ENCODE results near the gene PPFIA4.

The PPFIA4 gene

DNA sequence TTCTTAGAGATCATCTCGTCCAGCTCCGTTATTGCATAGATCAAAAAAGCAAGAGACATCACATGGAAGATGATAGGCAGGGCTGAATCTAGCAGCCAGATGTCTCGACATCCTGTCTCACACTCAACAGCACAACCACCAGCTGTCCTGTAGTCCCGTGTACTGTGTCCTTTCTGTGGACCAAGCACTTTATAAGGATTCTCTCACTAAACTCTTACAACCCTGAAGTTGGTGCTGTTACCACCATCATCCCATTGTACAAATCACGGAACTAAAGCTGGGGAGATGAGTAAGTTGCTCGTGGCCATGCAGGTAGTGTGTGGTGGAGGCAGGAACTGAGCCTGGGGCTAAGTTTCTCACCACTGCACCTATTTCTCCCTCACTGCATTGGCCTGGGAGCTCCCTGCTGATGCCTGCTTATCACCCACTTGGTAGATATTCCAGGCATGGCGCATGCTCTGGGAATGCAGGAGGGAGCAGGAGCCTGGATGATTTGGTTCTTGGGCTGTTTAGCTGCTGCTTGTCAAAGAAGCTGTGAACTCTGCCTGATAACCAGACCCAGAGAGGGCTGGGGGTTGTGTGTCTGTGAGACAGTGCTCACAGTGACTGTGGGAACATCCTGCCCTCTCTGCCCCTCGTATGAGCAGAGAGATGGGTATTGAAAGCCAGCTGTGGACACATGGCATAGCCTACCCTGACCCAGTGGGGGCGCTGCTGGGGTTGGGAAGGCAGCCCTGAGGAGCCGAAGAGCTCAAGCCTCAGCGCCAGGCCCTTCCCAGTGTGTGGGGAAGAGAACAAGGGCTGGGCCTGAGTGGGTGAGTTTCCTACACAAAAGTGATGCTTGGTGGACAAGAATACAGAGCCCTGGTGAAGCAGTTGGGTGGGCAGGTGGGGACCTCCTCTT, 13.6 kb downstream of the PPFIA4 start:
- DNase-seq (ENCODE audit: insufficient read length, low spot score) (no peak), FAIRE-seq (no peak)

DNA sequence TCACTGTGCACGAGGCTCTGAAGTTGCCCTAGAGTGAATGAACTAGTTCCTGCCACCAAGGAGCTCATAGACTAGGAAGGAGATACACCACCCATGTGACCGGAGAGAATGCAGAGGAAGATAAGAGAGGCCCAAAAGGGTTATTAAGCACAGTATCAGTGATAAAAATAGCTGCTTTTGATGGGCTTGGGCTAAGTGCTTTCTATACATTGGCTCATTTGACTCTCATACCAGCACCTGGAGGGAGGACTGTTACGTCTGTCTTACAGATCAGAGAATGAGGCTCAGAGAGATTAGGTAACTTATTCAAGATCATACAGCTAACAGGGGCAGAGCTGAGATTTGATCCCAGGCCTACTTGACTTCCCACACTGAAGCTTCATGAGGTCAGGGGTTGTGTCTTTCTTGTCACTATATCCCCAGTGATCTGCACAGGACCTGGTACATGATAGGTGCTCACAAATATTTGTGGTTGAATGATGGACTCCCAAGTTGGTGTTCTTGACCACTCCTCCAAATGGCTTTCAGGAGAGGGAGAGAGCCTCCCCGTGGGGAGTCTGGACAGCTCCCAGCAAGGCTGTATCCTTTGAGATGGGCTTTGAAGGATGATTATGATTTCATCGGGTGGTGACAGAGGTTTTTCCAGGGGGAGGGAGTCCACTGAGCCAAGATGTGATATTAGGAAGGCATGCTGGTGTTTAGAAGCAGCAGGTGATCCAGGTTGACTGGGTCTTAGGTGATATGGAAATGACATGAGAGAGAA, 14.4 kb downstream of the PPFIA4 start:
- FAIRE-seq (no peak), DNase-seq (ENCODE audit: insufficient read length, low spot score) (no peak)

DNA sequence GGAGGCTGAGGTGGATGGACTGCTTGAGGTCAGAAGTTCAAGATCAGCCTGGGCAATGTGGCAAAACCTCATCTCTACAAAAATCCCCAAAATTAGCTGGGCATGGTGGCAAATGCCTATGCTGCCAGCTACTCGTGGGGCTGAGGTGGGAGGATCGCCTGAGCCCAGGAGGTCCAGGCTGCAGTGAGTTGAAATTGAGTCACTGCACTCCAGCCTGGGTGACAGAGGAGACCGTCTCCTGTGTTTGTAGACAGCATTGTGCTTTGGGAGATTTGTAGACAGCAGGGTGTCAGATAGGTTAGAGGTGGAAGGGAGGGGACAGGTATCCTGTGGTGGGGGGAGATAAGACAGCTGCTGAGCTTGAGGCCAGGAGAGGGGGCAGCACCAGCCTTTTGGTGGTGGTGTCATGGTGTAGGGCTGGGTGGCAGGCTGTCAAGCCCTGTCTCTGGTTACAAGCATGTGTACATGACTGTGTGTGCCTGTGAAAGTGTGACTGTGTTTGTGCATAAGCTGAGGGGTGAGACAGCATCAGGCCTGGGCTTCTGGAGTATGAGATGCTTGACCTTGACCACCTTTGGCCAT, 15.2 kb downstream of the PPFIA4 start:
- FAIRE-seq (no peak), DNase-seq (ENCODE audit: insufficient read length, low spot score) (no peak)

DNA sequence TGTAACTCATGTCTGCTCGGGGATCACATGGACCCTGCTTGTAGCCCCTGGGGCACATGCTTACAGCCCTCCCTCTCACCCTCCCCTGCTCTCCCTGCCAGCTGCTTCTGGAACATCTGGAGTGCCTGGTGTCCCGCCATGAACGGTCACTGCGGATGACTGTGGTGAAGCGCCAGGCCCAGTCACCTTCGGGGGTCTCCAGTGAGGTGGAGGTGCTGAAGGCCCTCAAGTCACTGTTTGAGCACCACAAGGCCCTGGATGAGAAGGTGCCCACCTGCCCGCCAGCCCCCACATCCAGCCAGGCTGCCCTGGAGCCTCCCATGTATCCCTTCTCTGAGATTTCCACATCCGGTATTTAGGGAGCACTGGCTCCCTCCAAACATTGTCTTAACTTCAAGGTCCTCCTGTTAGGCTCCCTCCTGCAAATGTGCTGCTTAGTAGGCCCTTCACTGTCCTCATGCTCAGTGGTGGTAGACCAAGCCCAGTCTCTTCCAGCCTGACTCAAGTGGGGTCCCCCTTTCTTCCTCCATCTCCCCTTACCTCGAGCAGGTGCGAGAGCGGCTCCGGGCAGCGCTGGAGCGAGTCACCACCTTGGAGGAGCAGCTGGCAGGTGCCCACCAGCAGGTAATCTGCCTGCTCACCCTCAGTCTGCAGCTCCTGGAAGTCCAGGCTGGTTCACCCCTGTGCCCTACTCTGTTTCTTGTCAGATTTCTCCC, 17.7 kb downstream of the PPFIA4 start:
- DNase-seq (ENCODE audit: insufficient read length, low spot score) (no peak), FAIRE-seq (no peak)

DNA sequence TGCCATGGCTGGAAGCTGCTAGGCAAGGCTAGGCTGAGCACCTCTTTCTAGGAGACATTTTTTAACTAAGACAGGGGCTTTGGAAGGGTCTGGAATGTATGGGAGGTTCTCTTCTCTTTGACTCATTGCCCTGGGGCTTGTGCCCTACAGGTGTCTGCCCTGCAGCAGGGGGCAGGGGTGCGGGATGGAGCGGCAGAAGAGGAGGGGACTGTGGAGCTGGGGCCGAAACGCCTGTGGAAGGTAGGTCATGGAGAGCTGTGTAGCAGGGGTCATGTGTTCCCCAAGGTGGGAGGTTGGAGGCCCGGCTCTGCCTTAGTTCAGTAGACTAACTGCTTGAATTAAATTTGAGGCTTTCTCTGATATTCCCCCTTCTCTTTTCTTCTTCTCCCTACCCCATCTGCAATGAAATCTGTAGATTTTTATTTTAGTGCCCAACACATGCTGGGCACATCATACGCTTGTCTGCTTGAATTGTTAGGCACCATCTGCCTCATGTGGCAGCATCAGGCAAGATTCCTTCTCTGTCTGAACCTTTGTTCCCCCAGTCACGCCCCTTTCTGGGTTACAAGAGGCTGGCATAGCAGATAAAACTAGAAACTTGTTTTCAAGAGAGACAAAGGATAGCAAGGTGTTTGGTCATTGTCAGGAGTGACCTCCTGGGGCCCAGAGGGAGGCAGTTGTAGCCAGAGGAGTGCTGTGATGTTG, 18.4 kb downstream of the PPFIA4 start:
- FAIRE-seq = no peak
- DNase-seq (ENCODE audit: insufficient read length, low spot score) = no peak

DNA sequence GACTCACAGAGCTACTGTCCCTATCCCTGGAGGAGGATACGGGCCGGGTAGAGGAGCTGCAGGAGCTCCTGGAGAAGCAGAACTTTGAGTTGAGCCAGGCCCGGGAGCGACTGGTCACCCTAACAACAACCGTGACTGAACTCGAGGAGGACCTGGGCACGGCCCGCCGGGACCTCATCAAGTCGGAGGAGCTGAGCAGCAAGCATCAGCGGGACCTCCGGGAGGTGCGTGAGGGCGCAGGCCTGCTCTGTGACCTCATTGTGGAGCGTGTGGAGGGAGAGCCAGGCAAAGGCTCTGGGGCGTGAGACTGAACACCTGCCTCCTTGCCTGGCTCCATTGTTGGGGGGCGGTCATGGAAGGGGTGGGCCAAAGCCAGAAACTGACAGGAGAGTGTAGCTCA, 19.0 kb downstream of the PPFIA4 start:
- DNase-seq (ENCODE audit: insufficient read length, low spot score) = no peak
- no peak for FAIRE-seq

DNA sequence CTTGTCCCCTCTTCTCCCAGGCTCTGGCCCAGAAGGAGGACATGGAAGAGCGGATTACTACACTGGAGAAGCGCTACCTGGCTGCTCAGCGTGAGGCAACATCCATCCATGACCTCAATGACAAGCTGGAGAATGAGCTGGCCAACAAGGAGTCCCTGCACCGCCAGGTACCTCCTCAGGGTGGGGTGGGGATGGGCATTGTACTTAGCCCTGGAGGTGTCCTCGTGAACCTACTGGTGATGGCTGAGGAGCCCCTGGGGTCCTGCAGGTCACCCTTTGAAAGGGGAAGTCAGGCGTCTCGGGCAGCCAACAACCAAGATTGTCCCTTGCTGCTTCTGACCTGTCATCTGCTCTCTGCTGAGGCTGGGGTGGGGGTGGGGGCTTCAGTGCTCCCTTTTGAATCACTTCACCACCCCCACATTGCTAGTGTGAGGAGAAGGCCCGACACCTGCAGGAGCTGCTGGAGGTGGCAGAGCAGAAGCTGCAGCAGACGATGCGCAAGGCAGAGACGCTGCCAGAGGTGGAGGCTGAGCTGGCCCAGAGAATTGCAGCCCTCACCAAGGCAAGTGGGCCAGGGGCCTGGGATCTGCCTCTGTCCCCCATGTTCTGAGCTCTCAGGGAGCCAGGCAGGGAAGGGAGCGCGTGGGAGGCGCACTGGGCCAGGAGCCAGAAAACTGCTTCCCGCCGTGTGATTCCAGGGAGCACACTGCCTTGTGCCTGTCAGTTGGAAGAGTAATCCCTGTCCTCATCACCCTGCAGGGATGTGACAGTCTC, 19.7 kb downstream of the PPFIA4 start:
- FAIRE-seq (no peak), DNase-seq (ENCODE audit: insufficient read length, low spot score) (no peak)

DNA sequence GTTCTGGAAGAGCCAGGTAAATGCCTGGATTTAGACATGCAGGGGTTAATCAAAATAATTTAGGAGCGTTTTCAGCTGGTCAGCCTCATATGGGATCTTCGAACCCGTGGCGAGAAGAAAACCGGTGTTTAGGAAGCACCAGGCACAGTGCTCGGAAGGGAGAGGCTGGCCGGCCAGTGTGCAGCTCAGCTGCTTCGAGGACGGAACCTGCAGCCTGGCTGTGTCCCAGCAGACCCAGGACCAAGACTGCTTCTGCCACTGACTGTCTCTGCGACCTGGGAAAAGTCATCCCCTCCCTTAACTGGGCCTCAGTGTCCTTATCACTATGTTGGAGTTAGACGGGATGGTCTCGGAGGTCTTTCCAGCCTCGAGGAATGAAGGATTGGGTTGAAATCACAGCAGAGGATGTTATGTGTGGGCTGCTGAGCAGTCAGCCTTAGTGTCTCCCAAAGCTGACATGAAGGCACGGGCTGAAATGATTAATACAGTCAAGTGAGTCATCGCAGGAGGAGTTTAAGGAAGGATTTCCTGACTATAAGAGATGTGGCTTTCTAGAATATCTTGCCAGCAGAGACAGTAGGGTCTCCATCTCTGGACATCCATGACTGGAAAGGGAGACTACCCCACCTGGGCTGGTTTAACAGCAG, 20.8 kb downstream of the PPFIA4 start:
- DNase-seq (ENCODE audit: insufficient read length, low spot score) (no peak), FAIRE-seq (no peak)

DNA sequence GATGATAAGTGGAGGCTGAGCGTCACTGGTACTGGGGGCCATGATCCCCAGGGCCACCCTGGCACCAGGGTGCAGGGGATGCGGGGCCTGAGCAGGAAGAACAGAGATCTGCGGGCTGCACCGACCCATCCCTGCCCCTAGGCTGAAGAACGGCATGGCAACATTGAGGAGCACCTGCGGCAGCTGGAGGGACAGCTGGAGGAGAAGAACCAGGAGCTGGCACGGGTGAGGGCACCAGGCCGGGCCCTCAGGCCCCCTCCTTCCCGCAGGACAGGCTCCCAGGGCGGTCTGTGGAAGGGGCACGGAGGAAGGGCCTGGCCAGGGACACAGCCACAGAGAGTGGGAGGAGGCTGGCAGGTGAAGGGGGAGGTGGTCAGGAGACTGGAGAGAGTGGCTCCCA, 21.8 kb downstream of the PPFIA4 start:
- no peak for FAIRE-seq
- no peak for DNase-seq (ENCODE audit: insufficient read length, low spot score)

DNA sequence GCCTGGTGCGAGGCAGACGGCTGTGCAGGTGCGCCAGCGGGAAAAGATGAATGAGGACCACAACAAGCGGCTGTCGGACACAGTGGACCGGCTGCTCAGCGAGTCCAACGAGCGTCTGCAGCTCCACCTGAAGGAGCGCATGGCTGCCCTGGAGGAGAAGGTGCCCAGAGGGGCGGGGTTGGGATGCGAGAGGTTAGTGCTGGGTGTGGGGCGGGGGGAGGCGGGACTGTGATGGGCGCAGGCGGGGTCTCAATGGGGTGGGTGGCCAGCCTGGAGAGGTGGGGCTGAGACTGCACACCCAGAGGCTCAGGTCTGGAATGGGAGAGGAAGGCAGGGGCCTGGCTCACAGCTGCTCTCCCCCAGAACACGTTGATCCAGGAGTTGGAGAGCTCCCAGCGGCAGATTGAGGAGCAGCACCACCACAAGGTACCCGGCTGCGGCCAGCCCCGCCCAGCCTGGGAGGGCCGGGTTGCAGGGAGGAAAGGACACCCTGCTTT, 22.3 kb downstream of the PPFIA4 start:
- no peak for DNase-seq (ENCODE audit: insufficient read length, low spot score)
- no peak for FAIRE-seq

DNA sequence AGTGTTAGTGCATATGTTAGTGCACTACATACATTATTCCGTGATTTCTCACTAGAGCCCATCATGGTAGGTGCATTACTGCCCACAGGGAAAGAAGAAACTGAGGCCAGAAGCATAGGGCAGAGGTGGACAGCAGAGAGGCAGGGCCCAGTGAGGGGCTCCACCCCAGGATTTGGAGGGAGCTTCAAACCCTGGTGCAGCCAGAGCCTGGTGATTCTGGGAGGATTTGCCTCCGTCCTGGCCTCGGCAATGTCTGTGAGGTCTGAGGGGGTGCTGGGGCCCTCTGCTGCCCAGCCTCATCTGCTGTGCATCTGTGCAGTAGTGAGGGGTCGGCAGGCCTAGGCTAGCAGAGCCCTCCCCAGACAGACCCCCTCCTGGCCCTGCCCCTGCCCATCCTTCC, 22.8 kb downstream of the PPFIA4 start:
- FAIRE-seq = no peak
- DNase-seq (ENCODE audit: insufficient read length, low spot score) = no peak

DNA sequence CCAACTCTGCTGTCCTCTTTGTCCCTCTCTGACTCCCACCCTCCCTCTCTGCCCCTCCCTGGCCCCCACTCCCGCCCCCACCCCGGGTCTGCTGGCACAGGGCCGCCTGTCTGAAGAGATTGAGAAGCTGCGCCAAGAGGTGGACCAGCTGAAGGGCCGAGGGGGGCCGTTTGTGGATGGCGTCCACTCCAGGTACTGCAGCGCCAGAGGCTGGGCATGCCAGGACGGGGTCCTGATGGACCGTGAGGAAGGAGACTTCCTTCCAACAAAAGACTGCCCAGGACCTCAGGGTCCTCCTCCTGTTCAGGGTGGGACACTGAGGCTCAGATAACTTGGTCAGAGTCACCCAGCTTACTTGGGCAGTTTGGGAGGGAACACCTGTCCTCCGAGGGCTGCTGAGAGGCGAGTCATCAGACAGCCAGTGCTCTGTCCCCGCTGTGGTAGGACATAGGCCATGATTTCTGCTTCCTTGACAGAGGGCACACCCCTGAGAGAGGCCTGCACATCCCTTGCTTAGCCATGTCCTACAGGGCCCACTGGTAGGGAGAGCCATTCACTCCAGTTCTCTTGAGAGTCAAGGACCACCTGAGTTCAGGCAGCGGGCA, 23.4 kb downstream of the PPFIA4 start:
- no peak for DNase-seq (ENCODE audit: insufficient read length, low spot score)
- FAIRE-seq = no peak

DNA sequence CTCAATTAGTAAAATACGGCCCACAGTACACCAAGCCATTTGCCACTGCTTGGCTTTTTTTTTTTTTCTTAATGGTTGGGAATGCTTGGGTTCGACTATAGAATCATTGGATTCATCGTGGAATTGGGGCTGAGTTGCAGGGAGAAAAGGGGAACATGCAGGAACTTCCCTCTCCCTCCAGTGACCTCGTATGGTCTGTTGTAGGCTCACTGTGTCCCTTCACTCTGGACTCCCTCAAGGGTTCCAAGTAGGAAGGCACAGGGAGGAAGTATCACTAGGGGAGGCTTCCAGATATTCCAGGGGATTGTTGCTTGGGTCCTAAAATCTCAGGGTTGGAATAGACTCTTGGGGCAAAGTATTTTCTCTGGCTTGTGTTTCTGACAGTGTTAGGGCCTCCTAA, 24.5 kb downstream of the PPFIA4 start:
- FAIRE-seq = no peak
- no peak for DNase-seq (ENCODE audit: insufficient read length, low spot score)

DNA sequence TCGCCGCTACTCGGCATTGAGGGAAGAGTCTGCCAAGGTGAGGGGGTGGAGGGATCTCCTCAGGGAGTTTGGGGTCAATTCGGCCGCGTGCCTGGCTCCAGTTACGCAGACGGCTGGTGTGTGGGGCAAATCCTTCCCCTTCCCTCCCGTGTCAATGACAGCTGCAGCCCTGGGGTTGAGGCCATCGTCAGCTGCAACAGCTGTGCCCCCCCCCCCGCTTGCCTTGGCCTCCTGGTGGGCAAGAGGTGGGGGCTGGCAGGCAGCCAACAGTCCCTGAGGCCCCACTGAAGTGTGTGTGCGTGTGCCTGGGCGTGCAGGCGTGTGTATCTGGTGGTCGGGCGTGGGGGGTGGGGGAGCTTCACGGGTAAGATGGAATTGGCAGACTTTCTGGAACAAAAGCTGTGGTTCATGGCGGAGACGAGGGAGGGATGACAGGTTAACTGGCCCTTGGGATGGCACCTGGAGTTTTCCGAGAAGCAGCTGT, 25.6 kb downstream of the PPFIA4 start:
- DNase-seq (ENCODE audit: insufficient read length, low spot score) (no peak), FAIRE-seq (no peak)

DNA sequence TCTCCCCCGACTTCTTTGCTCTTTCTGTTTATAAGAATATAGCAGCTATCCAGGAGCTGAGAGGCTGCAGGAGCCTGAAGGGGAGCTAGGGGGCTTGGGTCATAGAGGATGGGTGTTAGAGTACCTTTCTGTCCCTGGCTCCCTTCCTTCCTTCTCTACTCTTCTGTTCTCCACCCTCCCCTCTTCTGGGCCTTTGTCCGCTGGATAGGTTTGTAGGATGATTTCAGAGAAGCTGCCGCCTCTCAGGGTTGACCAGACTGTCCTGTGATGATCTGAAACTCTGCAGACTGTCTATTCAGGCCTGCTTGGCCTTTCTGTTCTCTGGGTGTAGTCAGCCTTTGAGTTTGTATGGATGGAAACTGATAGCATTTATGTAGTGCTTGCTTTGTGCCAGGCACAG, 26.3 kb downstream of the PPFIA4 start:
- DNase-seq (ENCODE audit: insufficient read length, low spot score) (no peak), FAIRE-seq (no peak)

DNA sequence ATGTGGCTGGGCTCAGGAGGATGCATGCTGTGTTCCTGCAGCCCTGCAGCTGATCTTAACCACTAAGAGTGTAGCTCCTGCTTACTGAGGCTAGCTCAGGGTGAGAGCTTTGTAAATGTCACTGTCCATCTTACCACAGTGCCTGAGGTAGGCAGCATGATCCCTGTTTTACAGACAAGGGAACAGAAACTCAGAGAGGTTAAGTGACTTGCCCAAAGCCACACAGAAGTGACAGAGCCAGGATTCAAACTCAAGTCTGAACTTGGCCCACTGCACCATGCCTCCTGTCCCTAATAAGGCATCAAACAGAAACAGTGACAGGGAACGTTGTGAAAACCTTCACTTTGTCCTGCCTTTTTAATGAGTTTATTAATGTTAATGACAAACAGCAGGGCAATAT, 27.9 kb downstream of the PPFIA4 start:
- DNase-seq (ENCODE audit: insufficient read length, low spot score) (no peak), FAIRE-seq (no peak)

DNA sequence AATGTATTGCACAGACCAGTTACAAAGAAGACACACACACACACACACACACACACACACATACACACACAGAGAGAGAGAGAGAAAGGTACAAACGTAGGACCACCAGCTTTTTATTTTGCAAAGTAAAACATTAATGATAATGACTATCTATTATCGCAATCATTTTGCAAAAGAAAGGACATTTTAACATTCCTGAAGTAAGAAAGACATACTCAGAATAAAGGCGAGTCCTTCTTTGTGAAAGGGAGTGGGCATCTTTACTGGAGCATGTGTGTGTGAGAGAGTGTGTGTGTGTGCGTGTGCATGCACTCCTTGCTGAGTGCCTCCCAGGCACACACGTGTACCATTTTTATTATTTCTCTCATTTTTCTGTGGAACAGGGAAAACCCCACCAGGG, 28.4 kb downstream of the PPFIA4 start:
- no peak for FAIRE-seq
- DNase-seq (ENCODE audit: insufficient read length, low spot score) = no peak

DNA sequence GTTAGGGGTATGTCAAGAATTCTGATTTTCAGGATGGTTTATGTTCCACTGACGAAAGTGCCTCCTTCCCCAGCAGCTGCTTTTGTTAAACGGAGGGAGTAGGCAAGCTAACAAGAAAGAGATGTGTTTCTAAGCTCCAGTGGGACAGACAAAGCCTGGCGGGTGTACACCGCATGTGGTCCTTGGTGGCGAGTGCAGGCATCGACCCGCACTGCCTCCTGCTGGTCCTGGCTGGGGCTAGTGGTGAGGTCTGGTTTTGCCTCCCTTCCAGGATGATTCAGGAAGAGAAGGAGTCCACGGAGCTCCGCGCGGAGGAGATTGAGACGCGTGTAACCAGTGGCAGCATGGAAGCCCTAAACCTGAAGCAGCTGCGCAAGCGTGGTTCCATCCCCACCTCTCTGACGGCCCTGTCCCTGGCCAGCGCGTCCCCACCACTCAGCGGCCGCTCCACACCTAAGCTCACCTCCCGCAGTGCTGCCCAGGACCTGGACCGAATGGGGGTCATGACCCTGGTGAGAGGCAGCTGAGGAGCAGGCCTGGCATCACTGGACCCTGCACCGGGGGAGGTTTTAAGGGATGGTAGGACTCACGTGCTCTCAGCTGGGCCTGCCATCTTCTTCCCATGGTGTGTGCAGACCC, 29.0 kb downstream of the PPFIA4 start:
- FAIRE-seq = no peak
- DNase-seq (ENCODE audit: insufficient read length, low spot score) = no peak
